Activated naive CD4-positive, alpha-beta T cell treated with anti-CD3 and anti-CD28 coated beads, Interleukin-2, amount 50 U/mL, for 24 hours (primary cell): ENCODE data around the gene TAS2R7.
"Not testable (repeated sequence)": the region's sequence is repeated elsewhere in the genome, so short reads cannot be mapped to it uniquely, and the experiment has no call there.

ENCODE experiments used
- H3K27ac Mint-ChIP-seq: one replicate; pipeline ENCODE4 v1.8.0; 2021; ENCODE audit warnings: mild to moderate bottlenecking, mixed read lengths
- H3K27me3 Mint-ChIP-seq: one replicate; pipeline ENCODE4 v1.8.0; 2021; ENCODE audit warnings: mixed read lengths
- H3K36me3 Mint-ChIP-seq: one replicate; pipeline ENCODE4 v1.8.0; 2021; ENCODE audit warnings: mixed read lengths
- H3K4me1 Mint-ChIP-seq: one replicate; pipeline ENCODE4 v1.8.0; 2021; ENCODE audit warnings: mixed read lengths
- H3K4me3 Mint-ChIP-seq: one replicate; pipeline ENCODE4 v1.8.0; 2021; ENCODE audit warnings: mild to moderate bottlenecking, mixed read lengths
- H3K9me3 Mint-ChIP-seq: one replicate; pipeline ENCODE4 v1.8.0; 2021; ENCODE audit warnings: mixed read lengths

The TAS2R7 gene, protein sequence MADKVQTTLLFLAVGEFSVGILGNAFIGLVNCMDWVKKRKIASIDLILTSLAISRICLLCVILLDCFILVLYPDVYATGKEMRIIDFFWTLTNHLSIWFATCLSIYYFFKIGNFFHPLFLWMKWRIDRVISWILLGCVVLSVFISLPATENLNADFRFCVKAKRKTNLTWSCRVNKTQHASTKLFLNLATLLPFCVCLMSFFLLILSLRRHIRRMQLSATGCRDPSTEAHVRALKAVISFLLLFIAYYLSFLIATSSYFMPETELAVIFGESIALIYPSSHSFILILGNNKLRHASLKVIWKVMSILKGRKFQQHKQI

GRCh38 chr12:10802587-10802986 is at the start of gene TAS2R7:
Gene TAS2R7 (minus strand): TSS chr12:10802627. CDS start chr12:10802570, 57 bp downstream.
- no peaks in the 10 kb centered on the region for H3K36me3 Mint-ChIP-seq
- H3K4me3 Mint-ChIP-seq, result no peak within 1 kb of the TSS

GRCh38 chr12:10851243-10851858 is 48.9 kb upstream of the TAS2R7 start:
- Mint-ChIP-seq H3K4me1 (peaks cover 48% of the 10 kb centered on the region), H3K36me3 (peaks cover 34% of the 10 kb centered on the region), H3K27me3 (no peaks in the 10 kb centered on the region), H3K4me3 (no peak overlapping the region), H3K27ac (no peak overlapping the region), H3K9me3 (no peaks in the 10 kb centered on the region)

More at GRCh38 chr12:10802587-10802986, at the start of gene TAS2R7:
- peak within 1 kb of the TSS; percentile 2 for H3K27ac Mint-ChIP-seq
- no peaks in the 10 kb centered on the region for H3K4me1 Mint-ChIP-seq
- H3K27me3 Mint-ChIP-seq, result peaks cover 21% of the 10 kb centered on the region
- H3K9me3 Mint-ChIP-seq, result no peaks in the 10 kb centered on the region

GRCh38 chr12:10849425-10849878 is 47.0 kb upstream of the TAS2R7 start, which contains the start of gene PRR4:
Gene PRR4 (minus strand): TSS chr12:10849475. CDS start chr12:10849437, 38 bp downstream.
- no peak within 1 kb of the TSS for H3K27ac Mint-ChIP-seq
- H3K4me1 Mint-ChIP-seq, result peaks cover 41% of the 10 kb centered on the region
- no peaks in the 10 kb centered on the region for H3K27me3 Mint-ChIP-seq
- H3K4me3 Mint-ChIP-seq, result no peak within 1 kb of the TSS
- H3K9me3 Mint-ChIP-seq, result no peaks in the 10 kb centered on the region
- H3K36me3 Mint-ChIP-seq, result peaks cover 32% of the 10 kb centered on the region

- H3K9me3 Mint-ChIP-seq, result no peaks in the 10 kb centered on the region
- H3K4me1 Mint-ChIP-seq, result peaks cover 36% of the 10 kb centered on the region
- no peak overlapping the region for H3K4me3 Mint-ChIP-seq
- no peak overlapping the region for H3K27ac Mint-ChIP-seq
- peaks cover 30% of the 10 kb centered on the region for H3K36me3 Mint-ChIP-seq
- no peaks in the 10 kb centered on the region for H3K27me3 Mint-ChIP-seq
Observed at GRCh38 chr12:10847744-10848143, 45.3 kb upstream of the TAS2R7 start.

GRCh38 chr12:10842862-10843261 is 40.4 kb upstream of the TAS2R7 start:
- Mint-ChIP-seq H3K27me3 (no peaks in the 10 kb centered on the region), H3K36me3 (peaks cover 28% of the 10 kb centered on the region), H3K27ac (no peak overlapping the region), H3K4me1 (peaks cover 3% of the 10 kb centered on the region), H3K4me3 (no peak overlapping the region), H3K9me3 (peaks cover 5% of the 10 kb centered on the region)

DNA sequence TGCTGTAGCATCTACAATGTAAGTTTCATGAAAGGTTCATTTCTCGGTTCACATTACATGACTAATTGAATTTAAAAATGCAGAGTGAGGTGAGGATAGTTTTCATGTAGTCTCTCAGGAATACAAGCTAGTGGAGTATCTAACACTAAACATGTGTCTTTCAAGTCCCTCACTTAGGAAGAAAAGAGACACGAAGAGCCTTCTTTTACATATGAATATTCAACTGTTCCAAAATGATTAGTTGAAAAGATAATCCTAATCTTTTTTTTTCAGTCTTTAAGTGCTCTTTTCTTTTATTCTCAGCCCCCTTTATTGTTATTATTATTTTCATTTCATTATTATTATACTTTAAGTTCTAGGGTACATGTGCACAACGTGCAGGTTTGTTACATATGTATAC is 36.0 kb upstream of the TAS2R7 start:
- Mint-ChIP-seq H3K27ac (no peak overlapping the region), H3K9me3 (peaks cover 5% of the 10 kb centered on the region), H3K4me3 (no peak overlapping the region)

DNA sequence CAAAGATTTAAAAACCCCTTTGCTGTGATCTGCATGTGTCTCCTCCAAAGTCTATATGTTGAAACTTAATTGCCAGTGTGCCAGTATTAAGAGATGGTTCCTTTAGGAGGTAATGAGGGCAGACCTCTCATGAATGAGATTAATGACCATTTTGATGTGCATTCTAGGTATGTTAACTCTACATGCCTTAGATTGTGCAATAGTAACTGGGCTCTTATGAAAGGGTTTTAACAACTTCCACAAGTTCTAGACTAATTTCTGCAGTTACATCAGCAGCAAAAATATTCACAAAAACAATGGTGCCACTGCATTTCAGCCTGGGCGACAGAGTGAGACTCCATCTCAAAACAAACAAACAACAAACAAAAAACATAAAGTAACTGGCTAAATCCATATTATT is 27.6 kb upstream of the TAS2R7 start:
- no peak overlapping the region for H3K4me3 Mint-ChIP-seq
- H3K9me3 Mint-ChIP-seq, result no peaks in the 10 kb centered on the region

More for the DNA sequence above, 36.0 kb upstream of the TAS2R7 start:
- Mint-ChIP-seq H3K27me3 (no peaks in the 10 kb centered on the region), H3K36me3 (peaks cover 14% of the 10 kb centered on the region), H3K4me1 (peaks cover 3% of the 10 kb centered on the region)

GRCh38 chr12:10826258-10826657 is 23.8 kb upstream of the TAS2R7 start, which contains the start of gene TAS2R10:
Gene TAS2R10 (minus strand): TSS chr12:10826358. CDS start chr12:10826269, 89 bp downstream.
- H3K36me3 Mint-ChIP-seq, result no peaks in the 10 kb centered on the region
- no peaks in the 10 kb centered on the region for H3K9me3 Mint-ChIP-seq
- H3K4me3 Mint-ChIP-seq, result no peak within 1 kb of the TSS
- no peaks in the 10 kb centered on the region for H3K27me3 Mint-ChIP-seq
- H3K4me1 Mint-ChIP-seq, result no peaks in the 10 kb centered on the region
- H3K27ac Mint-ChIP-seq, result no peak within 1 kb of the TSS

More for the DNA sequence above, 27.6 kb upstream of the TAS2R7 start:
- Mint-ChIP-seq H3K27ac (no peak overlapping the region), H3K36me3 (no peaks in the 10 kb centered on the region), H3K27me3 (no peaks in the 10 kb centered on the region), H3K4me1 (no peaks in the 10 kb centered on the region)

DNA sequence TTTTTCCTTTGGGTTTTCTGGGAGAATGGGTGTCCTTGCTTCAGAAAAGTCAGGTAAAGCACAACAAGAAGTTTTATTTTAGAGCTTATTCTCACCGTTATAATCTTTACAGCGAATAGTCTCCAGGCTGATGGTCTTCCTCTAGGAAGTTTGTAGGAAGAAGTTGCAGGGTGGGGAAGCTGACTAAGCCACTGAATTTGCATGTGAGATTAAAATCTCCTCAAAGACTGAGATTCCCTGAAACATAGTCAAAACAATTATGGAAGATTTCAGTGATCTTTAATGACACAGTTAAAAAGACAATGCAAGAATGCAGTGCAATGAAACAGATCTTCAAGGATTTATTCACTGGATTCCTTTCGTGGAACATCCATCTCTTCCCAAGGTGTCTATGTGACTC is 22.5 kb upstream of the TAS2R7 start:
- Mint-ChIP-seq H3K9me3 (no peaks in the 10 kb centered on the region), H3K4me3 (no peak overlapping the region), H3K36me3 (no peaks in the 10 kb centered on the region), H3K4me1 (no peaks in the 10 kb centered on the region), H3K27me3 (no peaks in the 10 kb centered on the region), H3K27ac (no peak overlapping the region)

GRCh38 chr12:10811883-10812536 is 9.6 kb upstream of the TAS2R7 start:
- no peaks in the 10 kb centered on the region for H3K36me3 Mint-ChIP-seq
- peaks cover 23% of the 10 kb centered on the region for H3K27me3 Mint-ChIP-seq
- H3K27ac Mint-ChIP-seq, result no peak overlapping the region
- H3K4me3 Mint-ChIP-seq, result no peak overlapping the region
- no peaks in the 10 kb centered on the region for H3K4me1 Mint-ChIP-seq
- no peaks in the 10 kb centered on the region for H3K9me3 Mint-ChIP-seq

DNA sequence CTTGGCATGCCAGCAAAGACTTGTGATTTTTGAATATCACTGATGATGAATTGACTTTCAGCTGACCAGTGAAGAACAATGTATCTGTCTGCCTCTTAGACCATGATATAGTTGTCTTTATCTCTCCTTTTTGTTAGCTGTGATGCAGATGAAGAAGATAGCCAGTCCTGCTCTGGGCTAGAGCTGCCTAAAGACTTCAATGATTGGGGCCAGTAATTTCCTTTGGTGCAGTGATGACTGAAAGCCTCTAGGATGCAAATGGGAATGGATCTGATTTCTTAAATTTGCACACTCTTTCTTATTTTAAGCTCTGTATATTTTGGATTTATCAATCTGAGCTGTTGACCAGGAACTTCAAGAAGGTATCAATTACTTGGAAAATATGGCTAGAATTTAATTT is 7.6 kb upstream of the TAS2R7 start, which contains the start of gene TAS2R9:
Gene TAS2R9, minus strand, starts transcription at position 101 of the 400 bp plus-strand sequence. Its CDS starts 93 bp downstream, at position 8.
- Mint-ChIP-seq H3K27me3 (peaks cover 31% of the 10 kb centered on the region), H3K36me3 (no peaks in the 10 kb centered on the region), H3K4me1 (no peaks in the 10 kb centered on the region), H3K27ac (no peak within 1 kb of the TSS), H3K4me3 (no peak within 1 kb of the TSS), H3K9me3 (no peaks in the 10 kb centered on the region)

DNA sequence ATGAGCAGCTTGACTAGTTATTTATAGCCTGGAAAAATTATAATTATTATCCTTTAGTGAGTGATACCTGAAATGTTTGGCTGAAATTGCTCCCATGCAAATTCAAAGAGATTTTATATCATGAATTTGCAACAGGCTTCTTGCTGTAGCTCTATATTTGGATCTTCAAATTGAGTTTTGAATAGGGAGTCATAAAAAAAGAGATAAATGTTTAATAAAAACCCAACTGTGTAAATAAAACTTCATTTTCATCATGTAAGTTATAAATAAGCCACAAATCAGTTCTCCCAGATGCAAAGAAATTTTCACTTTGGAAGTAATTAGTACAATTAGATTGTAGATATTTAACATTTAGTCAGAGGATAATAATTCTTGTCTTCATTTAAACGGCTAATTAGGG is 4.8 kb upstream of the TAS2R7 start, which contains the start of gene TAS2R8:
Gene TAS2R8, minus strand, starts transcription at position 101 of the 400 bp plus-strand sequence. CDS start 306 bp downstream, outside the sequence.
- H3K4me3 Mint-ChIP-seq, result no peak within 1 kb of the TSS
- H3K27me3 Mint-ChIP-seq, result peaks cover 36% of the 10 kb centered on the region
- no peaks in the 10 kb centered on the region for H3K9me3 Mint-ChIP-seq
- no peak within 1 kb of the TSS for H3K27ac Mint-ChIP-seq
- no peaks in the 10 kb centered on the region for H3K4me1 Mint-ChIP-seq
- H3K36me3 Mint-ChIP-seq, result no peaks in the 10 kb centered on the region

DNA sequence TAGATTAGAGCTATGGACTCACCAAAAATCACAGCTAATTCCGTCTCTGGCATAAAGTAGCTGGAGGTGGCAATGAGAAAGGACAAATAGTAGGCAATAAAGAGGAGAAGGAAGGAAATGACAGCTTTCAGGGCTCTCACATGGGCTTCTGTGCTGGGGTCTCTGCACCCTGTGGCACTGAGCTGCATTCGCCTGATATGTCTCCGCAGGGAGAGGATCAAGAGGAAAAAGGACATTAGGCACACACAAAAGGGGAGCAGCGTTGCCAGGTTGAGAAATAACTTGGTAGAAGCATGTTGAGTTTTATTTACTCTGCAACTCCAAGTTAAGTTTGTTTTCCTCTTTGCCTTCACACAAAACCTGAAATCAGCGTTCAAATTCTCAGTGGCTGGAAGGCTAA is 686 bp downstream of the TAS2R7 start:
- no peak overlapping the region for H3K4me3 Mint-ChIP-seq
- H3K4me1 Mint-ChIP-seq, result no peaks in the 10 kb centered on the region
- H3K27me3 Mint-ChIP-seq, result peaks cover 25% of the 10 kb centered on the region
- peak overlapping the region; percentile 2 for H3K27ac Mint-ChIP-seq
- no peaks in the 10 kb centered on the region for H3K36me3 Mint-ChIP-seq
- no peaks in the 10 kb centered on the region for H3K9me3 Mint-ChIP-seq

GRCh38 chr12:10794222-10794621 is 8.2 kb downstream of the TAS2R7 start:
- Mint-ChIP-seq H3K27ac (no peak overlapping the region), H3K4me3 (no peak overlapping the region), H3K27me3 (peaks cover 8% of the 10 kb centered on the region), H3K9me3 (no peaks in the 10 kb centered on the region), H3K36me3 (no peaks in the 10 kb centered on the region), H3K4me1 (no peaks in the 10 kb centered on the region)

DNA sequence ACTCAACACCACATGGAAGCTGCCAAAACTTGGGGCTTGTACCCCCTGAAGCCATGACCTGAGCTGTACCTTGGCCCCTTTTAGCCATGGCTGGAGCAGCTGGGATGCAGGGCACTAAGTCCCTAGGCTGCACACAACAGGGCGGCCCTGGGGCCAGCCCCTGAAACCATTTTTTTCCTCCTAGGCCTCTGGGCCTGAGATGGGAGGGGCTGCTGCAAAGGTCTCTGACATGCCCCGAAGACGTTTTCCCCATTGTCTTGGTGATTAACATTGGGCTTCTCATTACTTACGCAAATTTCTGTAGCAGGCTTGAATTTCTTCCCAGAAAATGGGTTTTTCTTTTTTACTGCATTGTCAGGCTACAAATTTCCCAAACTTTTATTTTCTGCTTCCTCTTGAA is 10.7 kb downstream of the TAS2R7 start:
- not testable (repeated sequence) for H3K27me3 Mint-ChIP-seq, H3K36me3 Mint-ChIP-seq, H3K27ac Mint-ChIP-seq, H3K4me1 Mint-ChIP-seq, H3K4me3 Mint-ChIP-seq, H3K9me3 Mint-ChIP-seq
